ENCODE measurements around the gene DYRK4. TPM values are rescaled to one million over a fixed set of nuclear protein-coding genes. Genes with fewer than 3 reads are reported as not detected.

The DYRK4 gene
- total and polyA plus RNA-seq, 2 experiments from 2014 or later, result 65.1 to 90.4 TPM

DNA sequence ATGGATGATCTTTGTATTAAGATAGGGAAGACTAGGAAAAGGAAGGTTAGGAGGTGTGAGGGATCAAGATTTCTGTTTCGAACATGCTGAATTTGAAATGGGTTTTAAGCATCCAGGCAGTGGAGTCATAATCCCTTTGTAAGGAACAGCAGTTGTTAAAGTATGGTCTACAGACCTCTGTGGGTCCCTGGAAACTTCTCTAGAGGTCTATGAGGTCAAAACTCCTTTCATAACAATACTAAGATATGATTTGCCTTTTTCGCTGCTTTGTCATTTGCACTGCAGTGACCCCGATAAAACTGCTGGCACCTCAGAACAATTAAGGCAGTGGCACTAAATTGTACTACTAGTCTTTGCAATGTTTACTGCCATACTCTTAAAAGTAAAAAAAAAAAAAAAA lies 21.8 kb upstream of the DYRK4 start:
- Histone ChIP-seq H3K4me1 (ENCODE audit: low read depth) (peaks cover 11% of the 10 kb centered on the region), H3K27me3 (no peaks in the 10 kb centered on the region), H3K9me3 (ENCODE audit: low read depth) (no peaks in the 10 kb centered on the region), H3K4me3 (peak overlapping the region; percentile 85), H3K36me3 (no peaks in the 10 kb centered on the region), H3K27ac (no peak overlapping the region)
- TF ChIP-seq, protein P1, sequence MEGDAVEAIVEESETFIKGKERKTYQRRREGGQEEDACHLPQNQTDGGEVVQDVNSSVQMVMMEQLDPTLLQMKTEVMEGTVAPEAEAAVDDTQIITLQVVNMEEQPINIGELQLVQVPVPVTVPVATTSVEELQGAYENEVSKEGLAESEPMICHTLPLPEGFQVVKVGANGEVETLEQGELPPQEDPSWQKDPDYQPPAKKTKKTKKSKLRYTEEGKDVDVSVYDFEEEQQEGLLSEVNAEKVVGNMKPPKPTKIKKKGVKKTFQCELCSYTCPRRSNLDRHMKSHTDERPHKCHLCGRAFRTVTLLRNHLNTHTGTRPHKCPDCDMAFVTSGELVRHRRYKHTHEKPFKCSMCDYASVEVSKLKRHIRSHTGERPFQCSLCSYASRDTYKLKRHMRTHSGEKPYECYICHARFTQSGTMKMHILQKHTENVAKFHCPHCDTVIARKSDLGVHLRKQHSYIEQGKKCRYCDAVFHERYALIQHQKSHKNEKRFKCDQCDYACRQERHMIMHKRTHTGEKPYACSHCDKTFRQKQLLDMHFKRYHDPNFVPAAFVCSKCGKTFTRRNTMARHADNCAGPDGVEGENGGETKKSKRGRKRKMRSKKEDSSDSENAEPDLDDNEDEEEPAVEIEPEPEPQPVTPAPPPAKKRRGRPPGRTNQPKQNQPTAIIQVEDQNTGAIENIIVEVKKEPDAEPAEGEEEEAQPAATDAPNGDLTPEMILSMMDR (IDR thresholded peaks at IDR 0.05; ENCODE audit: low read depth, low read length), result no peak
- no peak for DNase-seq (ENCODE audit: low read depth in 1 of 2, low spot score in 1 of 2)

DNA sequence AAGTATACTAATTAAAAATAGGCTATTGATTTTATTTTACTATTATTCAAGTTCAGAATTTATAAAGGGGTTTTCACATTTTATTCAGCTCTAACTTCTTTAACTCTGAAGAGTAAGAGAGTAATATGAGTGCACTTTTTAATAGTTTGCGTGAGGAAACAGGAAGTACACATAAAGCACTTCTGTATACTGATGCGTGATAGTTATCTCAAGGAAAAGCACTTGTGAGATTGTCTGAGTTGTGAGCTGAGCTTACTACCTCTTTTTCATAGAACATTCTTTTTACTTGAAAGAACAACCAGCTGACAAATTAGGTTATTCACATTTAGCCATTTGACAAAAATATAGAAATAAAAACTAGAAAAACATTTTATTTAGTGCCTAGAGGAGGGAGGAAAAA lies 21.4 kb upstream of the DYRK4 start:
- Histone ChIP-seq H3K9me3 (ENCODE audit: low read depth) (no peaks in the 10 kb centered on the region), H3K27ac (no peak overlapping the region), H3K4me3 (no peak overlapping the region), H3K27me3 (no peaks in the 10 kb centered on the region), H3K4me1 (ENCODE audit: low read depth) (peaks cover 11% of the 10 kb centered on the region), H3K36me3 (no peaks in the 10 kb centered on the region)
- TF ChIP-seq, protein P1 (IDR thresholded peaks at IDR 0.05; ENCODE audit: low read depth, low read length), result no peak
- DNase-seq (ENCODE audit: low read depth in 1 of 2, low spot score in 1 of 2), result no peak

DNA sequence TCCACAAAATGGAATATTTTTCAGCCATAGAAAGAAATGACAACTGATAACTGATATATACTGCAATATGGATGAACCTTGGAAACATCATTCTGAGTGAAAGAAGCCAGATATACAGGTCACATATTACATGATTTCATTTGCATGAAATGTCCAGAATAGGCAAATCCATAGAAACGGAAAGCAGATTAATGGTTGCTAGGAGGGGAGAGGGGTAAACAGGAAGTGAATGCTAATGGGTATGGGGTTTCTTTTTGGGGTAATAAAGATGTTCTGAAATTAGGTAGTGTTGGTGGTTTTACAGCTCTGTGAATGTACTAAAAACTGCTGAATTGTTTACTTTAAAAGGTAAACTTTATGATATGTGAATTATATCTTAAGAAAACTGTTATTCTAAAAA lies 16.8 kb upstream of the DYRK4 start:
- H3K27ac ChIP-seq, result no peak overlapping the region
- no peaks in the 10 kb centered on the region for H3K36me3 ChIP-seq
- peaks cover 2% of the 10 kb centered on the region for H3K4me1 ChIP-seq (ENCODE audit: low read depth)
- H3K4me3 ChIP-seq, result no peak overlapping the region
- no peaks in the 10 kb centered on the region for H3K27me3 ChIP-seq
- DNase-seq (ENCODE audit: low read depth in 1 of 2, low spot score in 1 of 2), result no peak
- TF ChIP-seq, protein P1 (IDR thresholded peaks at IDR 0.05; ENCODE audit: low read depth, low read length), result no peak
- no peaks in the 10 kb centered on the region for H3K9me3 ChIP-seq (ENCODE audit: low read depth)

DNA sequence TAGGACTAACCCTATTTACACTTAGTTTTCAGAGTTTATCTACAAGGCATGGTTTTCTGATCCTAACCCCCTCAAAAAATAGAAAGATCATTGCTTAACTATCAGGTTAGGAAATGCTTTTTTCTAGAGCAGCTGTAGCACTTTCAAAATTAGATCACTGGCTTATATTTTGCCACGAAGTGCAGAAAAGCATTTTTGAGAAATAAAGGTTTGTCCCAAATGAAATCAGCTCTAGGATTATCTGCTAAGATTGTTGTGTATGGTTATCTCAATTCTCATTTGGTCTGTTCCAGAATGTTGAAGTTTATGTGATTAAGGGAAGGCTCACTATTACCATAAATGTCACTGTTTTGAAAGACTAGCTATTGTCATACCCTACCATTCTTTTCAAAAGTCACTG lies 9.8 kb upstream of the DYRK4 start:
- Histone ChIP-seq H3K36me3 (no peaks in the 10 kb centered on the region), H3K27me3 (no peaks in the 10 kb centered on the region), H3K4me1 (ENCODE audit: low read depth) (no peaks in the 10 kb centered on the region), H3K4me3 (no peak overlapping the region), H3K27ac (no peak overlapping the region), H3K9me3 (ENCODE audit: low read depth) (no peaks in the 10 kb centered on the region)
- DNase-seq (ENCODE audit: low read depth in 1 of 2, low spot score in 1 of 2), result no peak
- TF ChIP-seq, protein P1 (IDR thresholded peaks at IDR 0.05; ENCODE audit: low read depth, low read length), result no peak

DNA sequence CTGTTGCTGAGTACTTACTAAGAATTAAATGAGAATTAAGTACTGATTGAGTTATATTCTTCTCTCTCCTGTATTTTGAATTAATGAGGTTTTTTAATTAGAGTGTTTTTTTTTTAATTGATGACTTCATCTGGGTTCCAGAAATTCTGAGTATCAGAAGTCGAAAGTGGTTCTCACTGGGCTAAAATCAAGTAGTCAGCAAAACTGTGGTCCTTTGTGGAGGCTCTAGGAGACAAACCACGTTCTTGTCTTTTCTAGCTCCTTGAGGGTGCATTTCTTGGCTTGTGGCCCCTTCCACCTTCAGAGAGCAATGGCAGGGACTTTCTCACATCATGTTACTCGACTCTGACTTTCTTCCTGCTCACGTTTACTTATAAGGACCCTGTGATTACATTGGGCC lies 8.1 kb upstream of the DYRK4 start:
- Histone ChIP-seq H3K27ac (no peak overlapping the region), H3K9me3 (ENCODE audit: low read depth) (no peaks in the 10 kb centered on the region), H3K4me1 (ENCODE audit: low read depth) (no peaks in the 10 kb centered on the region), H3K27me3 (no peaks in the 10 kb centered on the region), H3K4me3 (no peak overlapping the region), H3K36me3 (no peaks in the 10 kb centered on the region)
- TF ChIP-seq, protein P1 (IDR thresholded peaks at IDR 0.05; ENCODE audit: low read depth, low read length), result no peak
- no peak for DNase-seq (ENCODE audit: low read depth in 1 of 2, low spot score in 1 of 2)

DNA sequence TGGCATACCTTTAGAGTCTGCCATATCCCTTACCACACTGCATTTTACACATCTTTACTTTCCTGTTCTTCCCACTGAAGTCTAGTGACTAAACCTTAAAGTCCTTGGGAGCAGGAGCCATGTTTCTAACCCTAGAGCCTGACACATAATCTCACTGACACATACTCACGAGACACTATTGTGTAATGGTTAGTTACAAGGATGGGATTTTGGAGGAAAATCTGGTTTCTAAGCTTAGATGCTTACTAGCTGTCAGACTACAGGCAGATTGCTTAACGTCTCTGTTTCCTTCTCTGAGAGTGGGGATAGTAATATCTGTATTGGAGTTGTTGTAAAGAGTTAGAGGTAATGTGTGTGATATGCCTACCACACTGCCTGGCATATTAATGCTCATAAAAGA lies 6.2 kb upstream of the DYRK4 start:
- no peaks in the 10 kb centered on the region for H3K9me3 ChIP-seq (ENCODE audit: low read depth)
- H3K27ac ChIP-seq, result no peak overlapping the region
- no peaks in the 10 kb centered on the region for H3K27me3 ChIP-seq
- TF ChIP-seq, protein P1 (IDR thresholded peaks at IDR 0.05; ENCODE audit: low read depth, low read length), result no peak
- H3K4me1 ChIP-seq (ENCODE audit: low read depth), result no peaks in the 10 kb centered on the region
- DNase-seq (ENCODE audit: low read depth in 1 of 2, low spot score in 1 of 2), result peak in 1 of 2 donors; percentile 48
- no peaks in the 10 kb centered on the region for H3K36me3 ChIP-seq
- no peak overlapping the region for H3K4me3 ChIP-seq
